Middle frontal gyrus (tissue), 1 donor: ENCODE data around the gene GARIN5A.
"Not testable (repeated sequence)": the region's sequence is repeated elsewhere in the genome, so short reads cannot be mapped to it uniquely, and the experiment has no call there.

Experiments used
- DNase-seq: peaks from one replicate; pipeline ENCODE4 v3.0.0-alpha.2; 2015; ENCODE audit warnings: low spot score; ENCODE audit errors: extremely low spot score

The GARIN5A gene

DNA sequence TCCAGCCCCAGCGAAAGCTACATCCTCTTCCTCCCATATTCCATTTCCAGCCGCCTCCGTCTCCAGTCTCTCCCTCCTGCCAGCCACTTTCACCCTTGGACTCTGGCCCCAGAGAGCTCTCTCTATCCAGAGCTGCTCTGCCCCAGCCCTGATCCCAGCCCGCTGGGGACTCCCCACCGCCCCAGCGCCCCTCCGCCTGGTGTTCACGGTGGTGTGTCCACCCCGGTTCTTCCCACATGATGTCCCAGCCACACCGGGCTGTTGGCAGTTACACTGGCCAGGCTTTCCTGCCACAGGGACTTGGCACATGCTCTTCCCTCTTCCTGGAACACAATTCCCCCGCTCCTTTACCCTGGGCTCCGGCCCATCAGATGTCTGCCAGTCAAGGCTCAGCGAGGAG lies 11.6 kb downstream of the GARIN5A start:
- no peak for DNase-seq

DNA sequence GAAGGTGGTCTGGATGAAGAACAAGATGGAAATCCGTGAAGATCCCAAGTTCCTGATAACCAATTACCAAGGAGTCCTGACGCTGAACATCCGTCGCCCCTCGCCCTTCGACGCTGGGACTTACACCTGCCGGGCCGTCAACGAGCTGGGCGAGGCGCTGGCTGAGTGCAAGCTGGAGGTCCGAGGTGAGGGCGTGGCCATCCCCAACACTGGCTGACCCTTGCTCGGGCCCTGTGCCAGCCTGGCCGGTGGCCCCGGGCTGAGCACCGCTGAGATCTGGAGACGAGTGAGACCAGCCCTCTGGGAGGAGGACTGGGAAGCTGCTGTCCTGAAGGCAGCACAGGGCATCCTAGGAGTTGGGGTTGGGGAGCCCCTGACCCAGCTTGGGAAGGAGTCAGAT lies 12.3 kb downstream of the GARIN5A start:
- no peak for DNase-seq

DNA sequence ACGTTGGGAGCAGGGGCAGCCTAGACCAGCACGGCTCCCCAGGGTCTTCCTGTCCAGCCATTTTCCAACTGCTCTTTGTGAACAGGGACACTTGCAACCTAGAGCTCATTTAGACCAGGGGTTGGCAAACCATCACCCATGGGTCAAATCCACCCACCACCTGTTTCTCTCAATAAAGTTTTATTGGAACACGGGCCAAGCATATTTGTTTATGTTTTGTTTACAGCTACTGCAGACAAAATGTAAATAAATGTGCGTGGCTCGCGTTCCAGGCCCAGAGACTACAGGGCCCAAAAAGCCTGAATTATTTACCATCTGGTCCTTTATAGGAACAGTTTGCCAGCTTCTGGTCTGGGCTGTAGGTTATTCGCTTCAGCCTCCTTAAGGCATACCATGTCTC lies 13.7 kb downstream of the GARIN5A start:
- DNase-seq = no peak

DNA sequence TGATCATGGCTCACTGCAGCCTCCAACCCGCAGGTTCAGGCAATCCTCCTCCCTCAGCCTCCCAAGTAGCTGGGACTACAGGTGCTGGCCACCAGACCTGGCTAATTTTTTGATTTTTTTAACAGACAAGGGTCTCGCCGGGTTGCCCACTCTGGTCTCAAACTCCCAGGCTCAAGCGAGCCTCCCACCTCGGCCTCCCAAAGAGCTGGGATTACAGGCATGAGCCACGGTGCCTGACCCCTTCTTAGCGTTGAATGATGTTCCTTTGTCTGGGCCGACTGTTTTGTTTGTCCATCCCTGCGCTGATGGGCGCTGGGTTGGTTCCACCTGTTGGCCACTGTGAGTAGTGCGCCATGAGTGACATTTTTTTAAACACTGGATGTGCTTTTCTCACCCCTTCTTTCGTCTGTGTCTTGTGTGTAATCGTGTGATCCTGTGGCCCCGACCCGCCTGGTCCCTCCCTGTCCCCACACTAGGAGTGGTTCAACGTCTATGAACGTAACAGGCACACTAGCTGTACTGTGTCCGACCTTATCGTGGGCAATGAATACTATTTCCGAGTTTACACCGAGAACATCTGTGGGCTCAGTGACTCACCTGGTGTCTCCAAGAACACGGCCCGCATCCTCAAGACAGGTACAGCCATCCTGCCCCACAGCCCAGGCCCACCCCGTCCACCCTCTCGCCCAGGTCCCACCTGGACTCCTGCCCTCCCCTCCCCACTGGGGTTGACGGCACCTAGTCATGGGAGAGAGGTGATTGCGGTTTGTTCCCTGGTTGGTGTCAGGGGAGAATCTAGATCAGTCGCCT lies 15.4 kb downstream of the GARIN5A start:
- no peak for DNase-seq

DNA sequence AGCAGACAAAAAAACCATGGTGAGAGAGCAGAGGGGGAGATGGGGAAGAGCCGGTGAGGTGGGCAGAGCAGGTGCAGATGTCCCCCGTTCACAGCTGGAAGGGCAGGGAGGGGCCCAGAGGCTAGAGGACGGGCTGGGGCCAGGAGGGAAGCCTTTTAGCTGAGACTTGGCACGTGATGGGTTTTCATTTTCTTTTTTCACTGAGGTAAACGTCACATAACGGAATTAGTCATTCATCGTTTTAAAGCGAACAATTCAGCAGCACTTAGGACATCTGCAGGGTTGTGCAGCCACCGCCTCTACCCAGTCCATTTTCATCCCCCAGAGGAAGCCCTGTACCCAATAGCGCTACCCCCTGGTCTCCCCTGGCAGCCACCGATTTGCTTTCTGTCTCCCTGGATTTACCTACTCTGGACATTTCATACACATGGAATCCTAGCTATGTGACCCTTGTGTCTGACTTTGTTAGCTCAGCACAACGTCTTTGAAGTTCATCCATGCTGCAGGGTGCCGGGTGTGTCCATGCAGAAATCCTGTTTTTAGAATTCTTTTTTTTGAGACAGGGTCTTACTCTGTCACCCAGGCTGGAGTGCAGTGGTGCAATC lies 16.4 kb downstream of the GARIN5A start:
- no peak for DNase-seq

DNA sequence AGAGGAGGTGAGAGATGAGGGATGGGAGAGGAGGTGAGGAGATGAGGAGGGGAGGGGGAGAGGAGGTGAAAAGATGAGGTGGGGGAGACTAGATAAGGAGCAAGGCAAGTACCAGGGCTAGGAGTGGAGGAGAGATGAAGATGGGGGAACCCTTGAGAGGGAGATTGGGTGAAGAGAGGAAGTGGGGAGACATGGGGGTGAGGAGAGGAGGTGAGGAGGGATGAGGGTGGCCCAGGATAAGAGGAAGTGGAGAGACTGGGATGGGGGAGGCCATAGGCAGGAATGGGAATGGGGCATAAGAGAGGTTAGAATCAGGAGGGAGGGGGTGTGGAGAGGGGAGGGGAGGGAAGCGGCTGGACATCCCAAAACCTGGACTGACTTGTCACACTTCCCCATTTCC lies 17.0 kb downstream of the GARIN5A start:
- no peak for DNase-seq

DNA sequence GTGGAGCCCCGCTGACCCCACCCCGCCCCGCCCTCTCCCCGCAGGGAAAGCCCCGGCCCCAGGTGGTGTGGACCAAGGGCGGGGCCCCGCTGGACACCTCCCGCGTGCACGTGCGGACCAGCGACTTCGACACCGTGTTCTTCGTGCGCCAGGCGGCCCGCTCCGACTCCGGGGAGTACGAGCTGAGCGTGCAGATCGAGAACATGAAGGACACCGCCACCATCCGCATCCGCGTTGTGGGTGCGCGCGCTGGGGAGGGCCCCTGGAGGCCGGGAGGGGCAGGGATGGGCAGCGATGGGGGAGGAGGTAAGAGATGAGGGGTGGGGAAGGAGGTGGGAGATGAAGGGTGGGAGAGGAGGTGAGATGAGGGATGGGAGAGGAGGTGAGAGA lies 17.6 kb downstream of the GARIN5A start:
- no peak for DNase-seq

DNA sequence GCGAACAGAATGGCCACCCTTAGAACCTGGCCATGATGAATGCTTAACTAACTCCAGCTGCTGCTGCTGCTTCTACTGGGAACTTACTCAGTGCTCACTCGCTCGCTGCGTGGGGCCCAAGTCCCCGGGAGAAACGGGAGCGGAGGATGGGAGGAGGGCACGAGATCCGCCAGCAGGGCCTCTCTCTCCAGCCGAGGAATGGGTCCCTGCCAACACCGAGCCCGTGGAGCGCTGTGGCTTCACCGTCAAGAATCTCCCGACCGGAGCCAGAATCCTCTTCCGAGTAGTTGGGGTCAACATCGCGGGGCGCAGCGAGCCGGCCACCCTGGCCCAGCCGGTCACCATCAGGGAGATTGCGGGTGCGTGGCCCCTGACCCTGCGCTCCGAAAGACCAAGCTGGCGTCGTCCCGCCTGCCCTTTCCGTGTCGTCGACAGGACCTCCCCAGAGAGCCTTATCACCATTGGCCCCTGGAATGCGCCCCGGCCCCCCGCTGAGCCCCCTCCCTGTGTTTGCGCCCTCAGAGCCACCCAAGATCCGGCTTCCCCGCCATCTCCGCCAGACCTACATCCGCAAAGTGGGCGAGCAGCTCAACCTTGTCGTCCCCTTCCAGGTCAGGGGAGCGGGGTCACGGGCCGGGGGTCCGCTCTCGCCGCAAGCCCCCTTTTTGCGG lies 18.1 kb downstream of the GARIN5A start:
- no peak for DNase-seq

DNA sequence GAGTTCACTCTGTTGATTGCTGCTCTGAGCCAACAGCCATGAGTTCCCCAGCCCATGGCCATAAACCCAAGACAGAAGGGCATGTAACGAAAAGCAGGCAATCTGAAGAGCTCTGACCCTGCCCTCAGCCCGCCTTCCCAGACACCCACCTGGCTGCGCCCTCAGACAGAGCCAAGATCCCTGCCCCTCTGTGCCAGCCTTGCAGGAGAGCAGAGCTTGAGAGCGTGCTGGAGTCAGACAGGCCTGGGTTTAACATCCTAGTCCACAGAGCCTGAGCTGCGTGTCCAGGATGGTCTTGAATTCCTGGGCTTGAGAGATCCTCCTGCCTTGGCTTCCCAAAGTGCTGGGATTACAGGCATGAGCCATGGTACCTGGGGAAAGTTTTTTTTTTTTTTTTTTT lies 19.3 kb downstream of the GARIN5A start:
- no peak for DNase-seq

DNA sequence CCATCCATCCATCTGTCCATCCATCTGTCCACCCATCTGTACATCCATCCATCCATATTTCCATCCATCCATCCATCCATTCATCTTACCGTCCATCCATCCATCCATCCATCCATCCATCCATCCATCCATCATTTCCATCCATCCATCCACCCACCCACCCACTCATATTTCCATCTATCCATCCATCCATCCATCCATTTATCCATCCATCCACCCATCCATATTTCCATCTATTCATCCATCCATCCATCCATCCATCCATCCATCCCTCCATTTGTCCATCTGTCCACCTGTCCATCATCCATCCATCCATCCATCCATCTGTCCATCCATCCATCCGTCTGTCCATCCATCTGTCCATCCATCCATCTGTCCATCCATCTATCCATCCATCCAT lies 20.7 kb downstream of the GARIN5A start:
- DNase-seq = no peak

DNA sequence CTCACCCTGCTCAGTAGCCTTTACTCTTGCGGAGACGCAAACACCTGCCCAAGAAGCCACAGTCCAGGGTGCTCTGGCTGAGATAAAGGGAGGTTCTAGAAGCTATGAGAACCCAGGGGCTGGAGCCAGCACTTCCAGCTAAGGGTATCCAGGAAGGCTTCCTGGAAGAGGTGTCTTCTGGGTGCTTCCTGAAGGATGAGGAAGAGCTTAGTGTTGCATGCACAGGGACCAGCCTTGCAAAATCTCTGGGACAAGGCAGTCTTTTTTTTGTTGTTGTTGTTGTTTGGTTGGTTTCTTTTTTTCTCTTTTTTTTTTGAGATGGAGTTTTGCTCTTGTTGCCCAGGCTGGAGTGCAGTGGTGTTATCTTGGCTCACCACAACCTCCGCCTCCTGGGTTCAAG lies 23.4 kb downstream of the GARIN5A start:
- no peak for DNase-seq

DNA sequence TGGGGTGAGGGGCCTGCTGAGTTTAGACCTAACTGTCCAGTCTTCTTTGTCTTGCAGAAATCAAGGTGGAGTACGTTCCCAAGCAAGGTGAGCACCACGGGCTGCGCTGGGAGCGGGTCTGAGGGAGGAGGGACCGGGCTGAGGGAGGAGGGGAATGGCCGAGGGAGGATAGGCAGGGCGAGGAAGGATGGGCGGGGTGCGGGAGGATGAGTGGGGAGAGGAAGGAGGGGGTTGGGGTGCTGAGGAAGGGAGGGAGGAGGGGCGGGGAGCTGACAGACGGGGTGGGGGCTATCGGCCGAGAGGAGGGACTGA lies 25.5 kb downstream of the GARIN5A start:
- no peak for DNase-seq

DNA sequence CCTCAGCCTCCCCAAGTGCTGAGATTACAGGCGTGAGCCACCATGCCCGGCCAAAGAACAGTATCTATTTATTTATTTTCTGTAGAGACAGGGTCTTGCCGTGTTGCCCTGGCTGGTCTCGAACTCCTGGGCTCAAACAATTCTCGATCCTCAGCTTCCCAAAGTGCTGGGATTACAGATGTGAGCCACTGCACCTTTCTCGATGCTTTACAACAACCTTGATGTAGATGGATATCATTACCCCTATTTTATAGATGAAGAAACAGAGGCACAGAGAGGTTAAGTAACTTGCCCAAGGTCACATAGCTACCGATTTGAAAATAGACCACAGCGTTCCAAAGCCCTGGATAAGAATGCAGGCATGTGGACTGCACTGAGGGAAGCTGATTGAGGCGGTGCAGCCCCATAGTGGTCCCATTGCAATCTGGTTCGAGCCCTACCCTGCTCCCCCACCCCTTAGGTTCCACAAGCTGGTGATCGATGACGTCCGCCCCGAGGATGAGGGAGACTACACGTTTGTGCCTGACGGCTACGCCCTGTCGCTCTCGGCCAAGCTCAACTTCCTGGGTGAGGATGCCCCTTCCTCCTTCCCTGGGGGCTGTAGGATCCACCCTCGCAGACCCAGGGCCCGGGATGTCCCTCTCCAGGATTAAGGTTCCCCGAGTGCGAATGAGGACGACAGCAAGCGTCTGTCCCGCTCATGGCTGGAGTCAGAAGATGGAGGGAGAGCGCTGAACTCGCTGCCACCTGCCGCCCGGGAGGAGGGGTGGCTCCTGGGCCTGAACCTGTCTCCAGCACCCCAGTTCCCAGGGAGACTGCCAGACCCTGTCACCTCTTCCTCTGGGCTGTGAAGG lies 26.1 kb downstream of the GARIN5A start:
- DNase-seq = no peak

DNA sequence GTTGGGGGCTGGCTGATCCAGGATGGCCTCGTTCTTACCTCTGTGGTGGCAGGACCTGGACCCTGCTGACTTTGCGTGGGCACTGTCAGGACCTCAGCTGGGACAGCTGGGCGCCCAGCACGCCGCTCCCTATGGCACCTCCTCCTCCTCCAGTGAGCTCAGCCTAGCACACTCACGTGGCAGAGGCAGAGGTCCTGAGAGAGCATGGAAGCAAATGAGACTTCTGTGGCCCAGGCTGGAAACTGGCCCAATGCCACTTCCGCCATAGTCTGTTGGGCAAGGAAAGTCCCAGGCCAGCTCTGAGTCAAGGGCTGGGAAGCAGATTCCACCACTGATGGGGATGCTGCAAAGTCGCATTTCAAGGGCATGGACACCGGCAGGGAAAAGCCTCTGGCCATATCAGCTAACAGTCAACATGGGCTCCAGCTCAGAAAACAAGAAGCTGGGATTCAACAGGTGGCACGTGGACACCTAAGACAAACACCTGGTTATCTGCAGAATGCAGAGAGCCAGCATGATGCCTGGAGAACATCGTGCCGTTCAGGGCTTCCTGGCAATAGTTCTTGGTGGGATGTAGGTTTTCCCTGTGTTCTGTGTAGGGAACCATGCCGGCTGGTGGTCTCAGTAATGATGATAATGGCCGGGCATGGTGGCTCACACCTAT lies 27.3 kb downstream of the GARIN5A start:
- DNase-seq = no peak

DNA sequence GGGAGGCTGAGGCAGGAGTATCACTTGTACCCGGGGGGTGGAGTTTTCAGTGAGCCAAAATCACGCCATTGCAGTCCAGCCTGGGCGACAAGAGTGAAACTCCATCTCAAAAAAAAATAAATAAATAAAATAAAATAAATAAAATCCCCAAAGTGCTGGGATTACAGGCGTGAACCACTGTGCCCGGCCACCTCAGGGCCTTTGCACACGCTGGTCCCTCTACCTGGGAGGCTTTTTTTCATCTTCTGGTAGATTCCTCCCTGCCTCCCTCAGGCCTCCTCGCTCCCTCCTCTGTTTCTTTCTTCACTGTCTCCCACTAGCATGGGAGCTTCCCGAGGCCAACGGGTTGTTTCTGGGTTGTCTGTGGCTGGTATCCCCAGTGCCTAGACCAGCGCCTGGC lies 28.9 kb downstream of the GARIN5A start:
- no peak for DNase-seq

DNA sequence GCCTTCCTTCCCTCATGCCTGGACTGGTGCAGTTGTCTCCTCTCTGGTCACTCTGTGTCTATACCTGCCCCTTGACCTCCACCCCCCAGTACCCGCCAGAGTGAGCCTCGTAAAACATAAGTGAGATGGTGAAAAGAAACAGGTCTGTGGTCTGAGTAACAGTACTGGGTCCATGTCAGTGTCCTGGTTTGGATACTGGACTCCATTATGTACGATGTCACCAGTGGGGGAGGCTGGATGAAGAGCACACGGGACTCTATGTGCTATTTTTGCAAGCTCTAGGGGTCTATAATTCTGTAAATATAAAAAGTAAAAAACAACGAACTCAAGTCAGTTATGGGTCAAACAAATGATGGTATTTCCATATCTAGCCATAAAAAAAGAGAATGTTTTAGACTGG lies 29.6 kb downstream of the GARIN5A start:
- no peak for DNase-seq

DNA sequence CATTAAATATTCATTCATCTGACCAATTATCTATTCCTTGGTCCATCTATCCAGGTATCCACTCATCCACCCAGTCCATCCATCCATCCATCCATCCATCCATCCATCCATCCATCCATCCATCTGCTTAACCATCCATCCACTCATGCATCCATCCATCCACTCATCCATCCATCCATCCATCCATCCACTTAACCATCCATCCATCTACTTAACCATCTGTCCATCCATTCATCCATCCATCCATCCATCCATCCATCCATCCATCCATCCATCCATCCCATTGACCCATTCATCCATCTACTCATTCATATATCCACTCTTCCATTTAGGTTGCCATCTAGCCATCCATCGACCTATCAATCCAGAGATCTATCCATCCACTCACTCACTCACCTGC lies 32.6 kb downstream of the GARIN5A start:
- DNase-seq = no peak

DNA sequence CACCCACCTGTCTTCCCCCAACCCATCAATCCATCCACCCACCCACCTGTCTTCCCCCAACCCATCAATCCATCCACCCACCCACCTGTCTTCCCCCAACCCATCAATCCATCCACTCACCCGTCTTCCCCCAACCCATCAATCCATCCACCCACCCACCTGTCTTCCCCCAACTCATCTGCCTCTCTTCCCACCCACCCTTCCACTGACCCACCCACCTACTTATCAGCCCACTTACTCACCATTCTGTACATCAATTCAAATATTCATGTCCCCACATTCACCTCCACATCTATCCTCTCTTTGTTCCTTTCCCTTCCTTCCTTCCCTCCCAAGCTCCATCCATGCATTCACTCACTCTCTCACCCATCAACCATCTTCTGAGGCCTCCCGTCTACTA lies 37.5 kb downstream of the GARIN5A start:
- not testable (repeated sequence) for DNase-seq

DNA sequence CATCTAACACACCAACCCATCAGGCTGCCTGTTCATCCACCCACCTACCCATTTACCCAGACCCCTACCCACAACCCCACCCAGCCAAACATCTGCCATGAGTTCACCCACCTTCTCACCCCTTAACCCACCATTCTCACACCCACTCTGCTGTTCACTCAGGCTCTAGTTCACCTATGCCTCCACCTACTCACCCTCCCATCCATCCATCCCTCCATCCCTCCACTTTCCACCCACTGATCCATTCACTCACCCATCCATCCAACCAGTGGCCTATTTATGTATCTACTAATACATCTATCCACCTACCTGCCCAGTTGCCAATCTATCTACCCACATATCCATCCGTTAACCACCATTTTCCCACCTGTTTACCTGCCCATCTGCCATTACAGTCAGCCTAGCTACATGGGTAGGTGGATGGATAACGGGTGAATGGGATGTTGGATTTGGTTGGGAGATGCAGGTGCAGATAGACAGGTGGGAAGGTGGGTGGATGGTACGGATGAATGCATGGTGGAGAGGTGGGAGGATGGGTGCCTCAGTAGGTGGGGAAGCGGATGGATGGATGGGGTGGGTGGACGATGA lies 38.7 kb downstream of the GARIN5A start:
- DNase-seq = no peak

DNA sequence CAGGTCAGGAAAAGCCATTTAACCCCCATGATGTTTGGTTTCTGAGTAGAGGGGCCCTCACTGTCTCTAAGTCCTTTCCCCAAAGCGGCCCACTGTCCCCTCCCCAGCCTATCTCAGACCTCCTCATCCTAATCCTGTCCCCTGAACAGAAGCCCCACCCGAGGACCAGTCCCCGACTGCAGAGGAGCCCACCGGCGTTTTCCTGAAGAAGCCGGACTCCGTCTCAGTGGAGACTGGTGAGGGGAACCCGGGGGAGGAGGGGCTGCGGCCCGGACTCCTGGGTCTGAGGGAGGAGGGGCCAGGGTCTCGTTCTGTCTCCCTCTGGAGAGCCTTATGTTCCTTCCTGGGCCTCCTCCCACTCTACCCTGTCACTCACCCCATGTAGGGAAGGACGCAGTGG lies 41.0 kb downstream of the GARIN5A start:
- DNase-seq = no peak

DNA sequence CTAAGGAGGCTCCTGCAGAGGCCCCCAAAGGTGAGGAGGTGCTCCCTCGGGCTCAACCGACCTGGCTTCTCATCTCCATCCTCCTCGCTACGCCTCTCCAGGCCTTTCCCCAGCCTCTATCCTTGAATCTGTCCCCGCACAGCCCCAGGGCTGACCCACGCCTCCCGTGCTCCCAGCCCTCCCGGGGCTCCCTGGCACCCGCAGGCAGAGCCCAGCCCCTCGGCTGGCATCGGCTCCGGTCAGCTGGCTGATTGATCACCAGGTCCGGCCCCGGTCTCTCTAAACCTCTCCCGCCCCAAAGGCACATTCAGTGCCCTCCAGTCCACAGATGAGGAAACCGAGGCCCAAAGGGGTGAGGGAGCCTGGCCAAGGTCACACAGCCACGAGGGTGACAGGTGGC lies 41.4 kb downstream of the GARIN5A start:
- DNase-seq = no peak
